NT2/D1 (cell line): ENCODE measurements around the gene TNP2.
"Not testable (repeated sequence)": the region's sequence is repeated elsewhere in the genome, so short reads cannot be mapped to it uniquely, and the experiment has no call there.

Experiments
- DNase-seq: peaks from one replicate; pipeline ENCODE4 v3.0.0-alpha.2; 2011; ENCODE audit warnings: low read depth, low spot score
- H3K27me3 ChIP-seq: 2 replicates; pipeline ENCODE4 v1.6.0; 2011; ENCODE audit warnings: mild to moderate bottlenecking; ENCODE audit not compliant: insufficient read length, insufficient read depth
- H3K36me3 ChIP-seq: 2 replicates; pipeline ENCODE4 v1.6.1; 2011; ENCODE audit warnings: mild to moderate bottlenecking, low read length, mixed read lengths; ENCODE audit not compliant: insufficient read depth, insufficient read length
- H3K4me1 ChIP-seq: 2 replicates; pipeline ENCODE4 v1.5.1; 2011; ENCODE audit not compliant: insufficient read depth, insufficient read length
- H3K4me3 ChIP-seq: 2 replicates; pipeline ENCODE4 v1.5.1; 2011; ENCODE audit warnings: low read depth; ENCODE audit not compliant: insufficient read length
- H3K9ac ChIP-seq: 2 replicates; pipeline ENCODE4 v1.6.0; 2011; ENCODE audit warnings: low read depth; ENCODE audit not compliant: insufficient read length
- H3K9me3 ChIP-seq: 2 replicates; pipeline ENCODE4 v1.5.1; 2011; ENCODE audit warnings: mild to moderate bottlenecking, low read length; ENCODE audit not compliant: insufficient read depth
- SUZ12 ChIP-seq: IDR thresholded peaks from 2 replicates; pipeline ENCODE4 v1.6.1; 2011; ENCODE audit not compliant: insufficient read length, insufficient read depth; ENCODE audit errors: extremely low read depth
- YY1 ChIP-seq: IDR thresholded peaks from 2 replicates; pipeline ENCODE4 v1.6.1; 2011; ENCODE audit not compliant: insufficient read length, insufficient read depth
- ZNF274 ChIP-seq: IDR thresholded peaks from 2 replicates; pipeline ENCODE4 v1.6.1; 2011; ENCODE audit warnings: mild to moderate bottlenecking, low read depth, low read length

TNP2 gene

DNA sequence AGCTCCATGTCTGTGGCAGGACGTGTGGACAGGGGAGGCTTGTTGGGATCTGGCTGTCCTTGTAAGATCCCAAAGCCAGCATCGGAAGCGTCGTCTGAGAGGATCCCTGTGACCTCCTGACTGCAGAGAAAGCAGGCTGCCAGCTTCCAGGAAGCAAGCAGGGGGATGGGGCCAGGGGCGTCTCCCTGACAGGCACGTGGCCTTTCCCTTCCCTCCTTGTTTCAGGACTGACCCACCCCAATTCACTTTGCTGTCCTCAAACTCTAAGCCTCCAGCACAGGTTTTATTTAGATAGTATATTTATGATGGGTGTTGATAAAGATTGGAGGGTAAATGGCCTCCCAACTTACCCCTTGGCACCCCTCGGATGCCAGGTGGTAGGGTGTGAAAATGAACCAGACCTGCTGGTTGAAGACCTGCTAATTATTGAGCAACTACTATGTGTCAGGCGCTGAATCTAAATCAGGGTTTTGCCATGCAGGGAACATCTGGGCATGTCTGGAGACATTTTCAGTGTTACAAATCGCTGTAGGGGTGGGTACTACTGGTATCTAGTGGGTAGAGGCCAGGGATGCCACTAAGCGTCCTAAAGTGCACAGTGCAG lies 37.7 kb downstream of the TNP2 start:
- no peak for DNase-seq
- no peaks in the 10 kb centered on the region for H3K36me3 ChIP-seq
- peak overlapping the region; percentile 53 for H3K9ac ChIP-seq
- peaks cover 6% of the 10 kb centered on the region for H3K4me1 ChIP-seq
- H3K9me3 ChIP-seq = no peaks in the 10 kb centered on the region
- H3K27me3 ChIP-seq = no peaks in the 10 kb centered on the region
- TF ChIP-seq SUZ12 = no peak
- TF ChIP-seq ZNF274 = no peak
- no peak for TF ChIP-seq YY1
- no peak overlapping the region for H3K4me3 ChIP-seq

DNA sequence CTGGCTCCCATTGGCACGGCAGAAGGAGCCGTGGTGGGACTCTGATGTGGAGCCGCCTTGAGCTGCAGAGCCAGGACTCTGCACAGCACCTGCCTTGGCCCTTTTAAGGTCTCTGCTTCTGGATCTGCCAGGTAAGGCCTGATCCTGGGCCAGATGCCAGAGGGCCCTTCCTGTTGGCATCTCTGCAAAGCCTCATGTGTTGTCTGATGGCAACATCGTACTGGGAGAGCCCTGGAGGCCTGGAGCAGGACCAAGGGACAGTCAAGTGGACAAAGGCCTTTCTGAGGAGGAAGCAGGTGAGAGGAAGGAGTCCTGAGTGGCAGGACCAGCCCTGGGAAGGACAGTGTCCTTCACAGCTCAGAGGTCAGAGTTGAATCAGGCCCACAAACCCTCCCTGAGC lies 39.2 kb downstream of the TNP2 start:
- H3K4me3 ChIP-seq = no peak overlapping the region
- H3K9me3 ChIP-seq = no peaks in the 10 kb centered on the region
- H3K36me3 ChIP-seq = no peaks in the 10 kb centered on the region
- peaks cover 5% of the 10 kb centered on the region for H3K27me3 ChIP-seq
- TF ChIP-seq ZNF274 = no peak
- no peak for TF ChIP-seq SUZ12
- H3K9ac ChIP-seq = no peak overlapping the region
- peaks cover 6% of the 10 kb centered on the region for H3K4me1 ChIP-seq
- no peak for DNase-seq

DNA sequence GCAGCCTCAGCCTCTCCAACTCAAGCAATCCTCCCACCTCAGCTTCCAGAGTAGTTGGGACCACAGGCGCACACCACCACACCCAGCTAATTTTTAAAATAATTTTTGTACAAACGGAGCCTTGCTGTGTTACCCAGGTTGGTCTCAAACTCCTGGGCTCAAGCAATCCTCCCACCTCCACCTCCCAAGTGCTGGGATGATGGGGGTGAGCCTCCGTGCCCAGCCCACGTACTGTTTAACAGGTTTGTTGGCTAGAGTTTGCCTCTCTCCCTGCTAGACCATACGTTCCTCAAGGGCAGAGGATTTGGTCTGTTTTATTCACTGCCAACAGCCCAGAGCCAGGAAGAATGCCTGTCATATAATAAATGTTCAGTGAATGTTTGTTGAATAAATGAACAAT lies 39.7 kb downstream of the TNP2 start:
- H3K9ac ChIP-seq = no peak overlapping the region
- H3K36me3 ChIP-seq = no peaks in the 10 kb centered on the region
- no peak for DNase-seq
- H3K27me3 ChIP-seq = peaks cover 5% of the 10 kb centered on the region
- H3K9me3 ChIP-seq = no peaks in the 10 kb centered on the region
- TF ChIP-seq SUZ12 (no peak), YY1 (no peak), ZNF274 (no peak)
- no peak overlapping the region for H3K4me3 ChIP-seq
- H3K4me1 ChIP-seq = peaks cover 6% of the 10 kb centered on the region

DNA sequence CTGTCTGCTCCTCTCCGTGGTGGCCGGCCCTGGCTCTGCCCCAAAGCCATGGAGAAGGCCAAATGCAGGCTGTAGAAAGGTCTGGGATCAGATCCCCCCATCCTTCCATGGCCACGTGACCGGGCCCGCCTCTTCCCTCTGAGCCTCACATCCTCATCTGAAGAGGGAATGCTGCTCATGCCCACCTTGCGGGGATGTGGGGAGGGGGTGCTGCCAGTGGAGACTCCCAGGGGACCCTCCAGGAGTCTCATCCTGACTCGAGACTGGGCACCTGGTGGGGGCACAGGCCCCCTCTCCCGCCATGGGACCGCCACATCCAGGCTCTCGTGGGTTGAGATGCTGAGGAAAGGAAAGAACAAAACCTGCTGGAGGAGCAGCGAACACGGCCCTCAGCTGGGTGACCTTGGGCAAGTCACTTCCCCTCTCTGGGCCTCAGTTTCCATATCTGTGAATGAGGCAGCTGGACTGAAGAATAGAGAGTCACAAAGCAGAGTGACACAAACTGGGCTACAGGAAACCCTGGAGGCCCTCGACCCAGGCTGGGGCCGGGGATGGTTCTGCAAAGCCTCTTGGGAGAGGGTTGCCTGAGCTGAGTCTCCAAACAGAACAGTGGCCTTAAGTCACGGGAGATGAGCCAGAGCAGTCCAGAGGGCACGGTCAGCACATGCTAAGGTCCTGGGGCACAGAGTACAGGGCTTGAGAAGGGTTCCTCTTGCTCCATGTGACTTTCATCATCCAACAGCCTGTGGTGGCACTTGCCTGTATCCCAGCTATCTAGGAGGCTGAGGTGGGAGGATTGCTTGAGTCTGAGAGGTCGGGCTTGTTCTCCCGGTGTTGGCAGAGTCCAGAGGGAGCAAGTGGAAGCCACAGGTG lies 43.2 kb downstream of the TNP2 start:
- H3K9ac ChIP-seq = no peak overlapping the region
- H3K27me3 ChIP-seq = peaks cover 5% of the 10 kb centered on the region

DNA sequence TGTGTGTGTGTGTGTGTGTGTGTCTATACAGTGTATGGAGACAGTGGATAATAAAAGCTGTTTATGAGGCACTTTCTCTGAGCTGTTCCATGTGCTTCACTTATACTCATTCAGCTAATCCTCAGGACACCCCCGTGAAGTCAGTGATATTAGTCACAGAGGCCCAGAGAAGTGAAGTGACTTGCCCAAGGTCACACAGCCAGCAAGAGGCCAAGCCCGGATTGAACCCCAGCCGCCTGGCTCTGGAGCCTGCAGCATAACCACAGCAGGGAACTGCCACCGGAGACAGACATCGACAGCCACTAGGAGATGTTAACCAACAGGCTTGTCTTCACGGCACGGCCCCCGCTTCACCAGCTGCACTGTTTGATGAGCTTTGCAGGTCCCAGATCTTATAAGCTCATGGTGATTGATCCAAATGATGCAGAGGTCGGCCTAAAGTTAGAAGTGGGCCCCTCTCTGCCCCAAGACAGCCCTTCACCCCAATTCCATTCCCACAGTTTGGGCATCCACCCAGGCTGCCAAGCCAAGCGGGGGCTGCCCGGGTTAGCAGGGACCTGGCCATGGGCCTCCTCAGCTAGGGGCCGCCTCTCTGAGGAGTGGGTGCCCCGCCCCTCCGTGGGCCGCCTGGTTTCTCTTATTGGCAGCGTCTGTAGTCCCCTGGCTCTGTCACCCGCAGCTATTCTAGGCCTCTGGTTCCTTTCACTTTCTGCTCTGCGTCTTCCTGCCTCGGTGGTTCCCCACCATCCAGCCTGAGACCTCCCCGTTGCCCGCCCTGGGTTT lies 44.0 kb downstream of the TNP2 start:
- Histone ChIP-seq H3K9ac (no peak overlapping the region), H3K36me3 (no peaks in the 10 kb centered on the region), H3K9me3 (no peaks in the 10 kb centered on the region), H3K4me3 (no peak overlapping the region), H3K4me1 (no peaks in the 10 kb centered on the region), H3K27me3 (peaks cover 5% of the 10 kb centered on the region)
- no peak for DNase-seq
- no peak for TF ChIP-seq SUZ12
- no peak for TF ChIP-seq ZNF274
- TF ChIP-seq YY1 = no peak

More for the DNA sequence above, 43.2 kb downstream of the TNP2 start:
- no peak for DNase-seq
- Histone ChIP-seq H3K4me1 (no peaks in the 10 kb centered on the region), H3K36me3 (no peaks in the 10 kb centered on the region), H3K9me3 (no peaks in the 10 kb centered on the region), H3K4me3 (no peak overlapping the region)
- TF ChIP-seq YY1 (no peak), SUZ12 (no peak), ZNF274 (no peak)

DNA sequence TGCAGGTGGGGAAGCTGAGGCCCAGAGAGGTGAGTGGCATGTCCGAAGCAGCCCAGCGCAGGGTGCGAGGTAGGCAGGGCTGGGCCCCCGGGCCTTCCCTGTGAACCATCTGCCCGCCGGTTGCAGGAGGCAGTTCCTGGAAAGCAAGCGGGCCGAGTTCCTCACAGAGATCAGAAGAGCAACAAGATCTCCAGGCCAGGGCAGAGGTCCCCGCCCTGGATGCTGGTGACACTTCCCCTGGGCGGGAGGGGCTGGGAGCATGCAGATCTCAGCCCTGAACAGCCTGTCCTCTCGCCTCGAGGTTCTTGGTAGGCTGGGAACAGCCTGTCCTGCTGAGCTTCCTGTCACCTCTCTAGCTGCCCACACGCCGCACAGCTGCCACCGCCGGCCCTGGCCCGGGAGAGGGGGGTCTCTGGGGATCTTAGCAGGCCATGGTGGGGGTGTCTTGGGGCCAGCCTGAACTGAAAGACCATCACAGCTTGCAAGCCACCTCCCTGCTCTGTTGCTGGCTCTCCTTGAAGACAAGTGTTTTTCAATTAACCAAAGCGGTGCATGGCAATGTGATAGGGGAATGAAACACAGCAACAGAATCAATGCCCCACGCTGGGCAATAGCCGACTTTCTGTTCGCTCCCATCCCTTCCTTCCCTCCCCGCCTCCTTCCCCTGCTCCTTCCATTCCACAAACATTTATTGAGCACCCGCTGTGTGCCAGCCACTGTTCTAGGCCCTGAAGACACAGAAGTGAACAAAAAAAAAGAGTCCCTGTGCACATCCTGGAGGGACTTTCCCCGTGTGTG lies 44.8 kb downstream of the TNP2 start:
- Histone ChIP-seq H3K27me3 (peaks cover 5% of the 10 kb centered on the region), H3K36me3 (no peaks in the 10 kb centered on the region), H3K9me3 (peaks cover 3% of the 10 kb centered on the region), H3K9ac (no peak overlapping the region), H3K4me1 (no peaks in the 10 kb centered on the region), H3K4me3 (no peak overlapping the region)
- TF ChIP-seq SUZ12 (no peak), ZNF274 (no peak), YY1 (no peak)
- no peak for DNase-seq

DNA sequence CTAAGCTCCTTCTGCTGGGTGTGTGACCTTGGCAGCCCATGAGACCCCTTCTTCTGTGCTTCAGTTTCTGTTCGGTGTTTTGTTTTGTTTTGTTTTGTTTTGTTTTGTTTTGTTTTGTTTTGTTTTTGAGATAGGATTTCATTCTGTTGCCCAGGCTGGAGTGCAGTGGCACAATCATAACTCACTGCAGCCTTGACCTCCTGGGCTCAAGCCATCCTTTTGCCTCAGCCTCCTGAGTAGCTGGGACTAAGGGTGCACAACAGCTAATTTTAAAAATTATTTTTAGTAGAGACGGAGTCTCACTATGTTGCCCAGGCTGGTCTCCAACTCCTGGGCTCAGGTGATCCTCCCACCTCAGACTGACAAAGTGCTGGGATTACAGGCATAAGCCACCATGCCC lies 48.6 kb downstream of the TNP2 start:
- H3K27me3 ChIP-seq, H3K9ac ChIP-seq, H3K4me1 ChIP-seq, H3K4me3 ChIP-seq, DNase-seq, H3K36me3 ChIP-seq: not testable (repeated sequence)
- H3K9me3 ChIP-seq = peaks cover 29% of the 10 kb centered on the region
